HG03354 (cell line): ENCODE measurements around the gene ANGPT4.
"Not testable (repeated sequence)": the region's sequence is repeated elsewhere in the genome, so short reads cannot be mapped to it uniquely, and the experiment has no call there.

Source experiments
- ATAC-seq: cut with Tn5 transposase; IDR thresholded peaks from one replicate; pipeline ENCODE4 v1.9.1; 2021; ENCODE audit warnings: mild to moderate bottlenecking; ENCODE audit not compliant: unreplicated experiment, poor library complexity, severe bottlenecking

ANGPT4 gene

GRCh38 chr20:853406-853996 lies 62.6 kb downstream of the ANGPT4 start:
- ATAC-seq, result no peak

GRCh38 chr20:848731-849130 lies 67.4 kb downstream of the ANGPT4 start:
- ATAC-seq, result not testable (repeated sequence)

GRCh38 chr20:848193-848592 lies 67.9 kb downstream of the ANGPT4 start:
- ATAC-seq, result no peak

GRCh38 chr20:846894-847278 lies 69.2 kb downstream of the ANGPT4 start:
- peak; percentile 38 for ATAC-seq

GRCh38 chr20:845941-846893 lies 69.9 kb downstream of the ANGPT4 start:
- no peak for ATAC-seq

- no peak for ATAC-seq
Observed at GRCh38 chr20:845226-845868, 70.8 kb downstream of the ANGPT4 start.

GRCh38 chr20:844473-845225 lies 71.5 kb downstream of the ANGPT4 start:
- peak; percentile 94 for ATAC-seq

- ATAC-seq, result no peak
Observed at GRCh38 chr20:843912-844311, 72.2 kb downstream of the ANGPT4 start.

- ATAC-seq, result no peak
Observed at GRCh38 chr20:842547-842940, 73.6 kb downstream of the ANGPT4 start.

GRCh38 chr20:841568-842546 lies 74.3 kb downstream of the ANGPT4 start:
- ATAC-seq, result no peak

- ATAC-seq, result no peak
Observed at GRCh38 chr20:840858-841567, 75.1 kb downstream of the ANGPT4 start.

GRCh38 chr20:840503-840857 lies 75.7 kb downstream of the ANGPT4 start:
- ATAC-seq, result no peak

GRCh38 chr20:839626-840025 lies 76.5 kb downstream of the ANGPT4 start:
- no peak for ATAC-seq

- no peak for ATAC-seq
Observed at GRCh38 chr20:839015-839414, 77.1 kb downstream of the ANGPT4 start.

- ATAC-seq, result no peak
Observed at GRCh38 chr20:836190-836589, 79.9 kb downstream of the ANGPT4 start.

GRCh38 chr20:835608-836045 lies 80.5 kb downstream of the ANGPT4 start:
- ATAC-seq, result no peak

GRCh38 chr20:834151-834746 lies 81.9 kb downstream of the ANGPT4 start:
- no peak for ATAC-seq
